H9 (cell line): ENCODE measurements around the gene ECSIT. TPM values are rescaled to one million over a fixed set of nuclear protein-coding genes. Genes with fewer than 3 reads are reported as not detected.
A peak's percentile ranks its signal among the peaks of the same experiment; 100 is the strongest.

Experiments used
- DNase-seq: peaks from one replicate; pipeline ENCODE4 v3.0.0-alpha.2; 2017
- H2AFZ ChIP-seq: one replicate; pipeline ENCODE4 v1.6.1; 2013; ENCODE audit warnings: mild to moderate bottlenecking, low read length, control low read depth, moderate library complexity
- H2AK5ac ChIP-seq: 2 replicates; pipeline ENCODE4 v1.6.1; 2013; ENCODE audit warnings: low read length, control low read depth, mixed read lengths; ENCODE audit not compliant: insufficient read length
- H2BK120ac ChIP-seq: one replicate; pipeline ENCODE4 v1.6.1; 2013; ENCODE audit warnings: low read depth, mild to moderate bottlenecking, low read length, control low read depth, inconsistent platforms; ENCODE audit not compliant: poor library complexity, severe bottlenecking
- H2BK12ac ChIP-seq: 2 replicates; pipeline ENCODE4 v1.6.1; 2013; ENCODE audit warnings: low read length, control low read depth, mixed read lengths, low read depth; ENCODE audit not compliant: insufficient read length
- H2BK15ac ChIP-seq: 2 replicates; pipeline ENCODE4 v1.6.1; 2013; ENCODE audit warnings: low read depth, low read length, control low read depth
- H2BK20ac ChIP-seq: one replicate; pipeline ENCODE4 v1.6.1; 2013; ENCODE audit warnings: low read depth, mild to moderate bottlenecking, low read length, control low read depth, inconsistent platforms; ENCODE audit not compliant: poor library complexity, severe bottlenecking
- H2BK5ac ChIP-seq: 2 replicates; pipeline ENCODE4 v1.6.1; 2013; ENCODE audit warnings: low read length, control low read depth, mixed read lengths; ENCODE audit not compliant: insufficient read length
- H3K14ac ChIP-seq: 2 replicates; pipeline ENCODE4 v1.6.1; 2013; ENCODE audit warnings: low read length, control low read depth; ENCODE audit not compliant: insufficient read depth
- H3K18ac ChIP-seq: 2 replicates; pipeline ENCODE4 v1.6.1; 2013; ENCODE audit warnings: low read depth, mild to moderate bottlenecking, mixed read lengths, low read length, control low read depth; ENCODE audit not compliant: insufficient read length
- H3K23ac ChIP-seq: 2 replicates; pipeline ENCODE4 v1.6.1; 2013; ENCODE audit warnings: low read length, control low read depth, mixed read lengths, low read depth; ENCODE audit not compliant: insufficient read length
- H3K23me2 ChIP-seq: 2 replicates; pipeline ENCODE4 v1.6.1; 2013; ENCODE audit warnings: low read depth, mild to moderate bottlenecking, mixed read lengths, low read length, control low read depth; ENCODE audit not compliant: insufficient read length, poor library complexity, severe bottlenecking
- H3K27ac ChIP-seq: 2 replicates; pipeline ENCODE4 v1.5.1; 2013; ENCODE audit warnings: low read length, control low read depth, mixed read lengths, low read depth; ENCODE audit not compliant: insufficient read length
- H3K27me3 ChIP-seq: 2 replicates; pipeline ENCODE4 v1.6.1; 2013; ENCODE audit warnings: low read length, control low read depth, inconsistent platforms; ENCODE audit not compliant: insufficient read depth
- H3K4ac ChIP-seq: 2 replicates; pipeline ENCODE4 v1.6.1; 2013; ENCODE audit warnings: low read depth, mild to moderate bottlenecking, control low read depth, inconsistent platforms, low read length, moderate library complexity
- H3K4me1 ChIP-seq: 2 replicates; pipeline ENCODE4 v1.6.1; 2013; ENCODE audit warnings: low read length, control low read depth, inconsistent platforms; ENCODE audit not compliant: insufficient read depth
- H3K4me2 ChIP-seq: 2 replicates; pipeline ENCODE4 v1.6.1; 2013; ENCODE audit warnings: low read length, control low read depth, mixed read lengths; ENCODE audit not compliant: insufficient read length, insufficient read depth
- H3K56ac ChIP-seq: 2 replicates; pipeline ENCODE4 v1.6.1; 2013; ENCODE audit warnings: low read depth, mild to moderate bottlenecking, mixed read lengths, low read length, control low read depth; ENCODE audit not compliant: insufficient read length
- H3K79me1 ChIP-seq: 2 replicates; pipeline ENCODE4 v1.6.1; 2013; ENCODE audit warnings: low read depth, mild to moderate bottlenecking, moderate library complexity, low read length, control low read depth, inconsistent platforms; ENCODE audit not compliant: insufficient read depth, poor library complexity, severe bottlenecking
- H3K79me2 ChIP-seq: 2 replicates; pipeline ENCODE4 v1.6.1; 2013; ENCODE audit warnings: low read length, control low read depth, inconsistent platforms; ENCODE audit not compliant: insufficient read depth
- H3K9ac ChIP-seq: 2 replicates; pipeline ENCODE4 v1.6.1; 2013; ENCODE audit warnings: low read length, control low read depth, mixed read lengths; ENCODE audit not compliant: insufficient read length; ENCODE audit errors: extremely low read depth
- H3K9me3 ChIP-seq: one replicate; pipeline ENCODE4 v1.6.1; 2013; ENCODE audit warnings: low read depth, low read length, inconsistent platforms; ENCODE audit not compliant: control insufficient read depth
- H3T11ph ChIP-seq: one replicate; pipeline ENCODE4 v1.6.1; 2013; ENCODE audit warnings: mild to moderate bottlenecking, low read length, control low read depth, inconsistent platforms
- H4K20me1 ChIP-seq: one replicate; pipeline ENCODE4 v1.6.1; 2013; ENCODE audit not compliant: control insufficient read depth, insufficient read length, insufficient read depth
- H4K5ac ChIP-seq: 2 replicates; pipeline ENCODE4 v1.6.1; 2013; ENCODE audit warnings: low read depth, mild to moderate bottlenecking, mixed read lengths, low read length, control low read depth; ENCODE audit not compliant: insufficient read length
- H4K8ac ChIP-seq: replicated peaks from 2 replicates; pipeline ENCODE4 v1.6.1; 2013; ENCODE audit warnings: low read length, control low read depth, mixed read lengths, low read depth; ENCODE audit not compliant: insufficient read length
- H4K91ac ChIP-seq: 2 replicates; pipeline ENCODE4 v1.6.1; 2013; ENCODE audit warnings: low read depth, mild to moderate bottlenecking, moderate library complexity, mixed read lengths, low read length, control low read depth; ENCODE audit not compliant: insufficient read length
- H3K27ac Mint-ChIP-seq, 3 experiments: 2 replicates in 2 of 3; 3 replicates in 1 of 3; pipeline ENCODE4 v1.8.0; 2020 to 2021; ENCODE audit warnings: mixed read lengths in 3 of 3, mild to moderate bottlenecking in 1 of 3, moderate library complexity in 1 of 3
- H3K27me3 Mint-ChIP-seq: 2 replicates; pipeline ENCODE4 v1.8.0; 2021; ENCODE audit warnings: low read depth, mild to moderate bottlenecking, moderate library complexity, mixed read lengths
- H3K36me3 Mint-ChIP-seq, 3 experiments: 2 replicates in 2 of 3; 3 replicates in 1 of 3; pipeline ENCODE4 v1.8.0; 2020 to 2021; ENCODE audit warnings: low read depth in 3 of 3, mixed read lengths in 3 of 3; ENCODE audit not compliant: insufficient read depth in 1 of 3
- H3K4me1 Mint-ChIP-seq, 2 experiments: 2 replicates each; pipeline ENCODE4 v1.8.0; 2020; ENCODE audit warnings: mixed read lengths in 2 of 2
- H3K4me3 Mint-ChIP-seq, 2 experiments: 2 replicates in 1 of 2; 3 replicates in 1 of 2; pipeline ENCODE4 v1.8.0; 2020 to 2021; ENCODE audit warnings: mild to moderate bottlenecking in 2 of 2, mixed read lengths in 2 of 2, moderate library complexity in 1 of 2
- H3K9me3 Mint-ChIP-seq, 2 experiments: 2 replicates in 1 of 2; 3 replicates in 1 of 2; pipeline ENCODE4 v1.8.0; 2020; ENCODE audit warnings: mild to moderate bottlenecking in 2 of 2, mixed read lengths in 2 of 2, moderate library complexity in 1 of 2
- WGBS: extraction: QIAGEN DNeasy Blood & Tissue Kit; methylation state at CpG from one replicate; pipeline ENCODE4 v1.1.7; 2013; ENCODE audit warnings: missing lambda C conversion rate, low lambda C conversion rate, mixed read lengths; ENCODE audit not compliant: insufficient read length; ENCODE audit errors: extremely low coverage; 5-methylcytosine and 5-hydroxymethylcytosine counted together
- total RNA-seq: library from RNA; stranded (reverse); gene quantifications from 2 replicates; pipeline ENCODE4 v1.2.1, GENCODE V29; 2021
- TF ChIP-seq, protein P1 (sequence below): fragments of 200-600 bp; sonication (generic); conservative IDR thresholded peaks from 3 replicates; pipeline ENCODE4 v1.8.0; 2021; ENCODE audit warnings: antibody characterized with exemption, mild to moderate bottlenecking

Gene ECSIT
- total RNA-seq, 1 experiment from 2014 or later = 42.4 TPM

DNA sequence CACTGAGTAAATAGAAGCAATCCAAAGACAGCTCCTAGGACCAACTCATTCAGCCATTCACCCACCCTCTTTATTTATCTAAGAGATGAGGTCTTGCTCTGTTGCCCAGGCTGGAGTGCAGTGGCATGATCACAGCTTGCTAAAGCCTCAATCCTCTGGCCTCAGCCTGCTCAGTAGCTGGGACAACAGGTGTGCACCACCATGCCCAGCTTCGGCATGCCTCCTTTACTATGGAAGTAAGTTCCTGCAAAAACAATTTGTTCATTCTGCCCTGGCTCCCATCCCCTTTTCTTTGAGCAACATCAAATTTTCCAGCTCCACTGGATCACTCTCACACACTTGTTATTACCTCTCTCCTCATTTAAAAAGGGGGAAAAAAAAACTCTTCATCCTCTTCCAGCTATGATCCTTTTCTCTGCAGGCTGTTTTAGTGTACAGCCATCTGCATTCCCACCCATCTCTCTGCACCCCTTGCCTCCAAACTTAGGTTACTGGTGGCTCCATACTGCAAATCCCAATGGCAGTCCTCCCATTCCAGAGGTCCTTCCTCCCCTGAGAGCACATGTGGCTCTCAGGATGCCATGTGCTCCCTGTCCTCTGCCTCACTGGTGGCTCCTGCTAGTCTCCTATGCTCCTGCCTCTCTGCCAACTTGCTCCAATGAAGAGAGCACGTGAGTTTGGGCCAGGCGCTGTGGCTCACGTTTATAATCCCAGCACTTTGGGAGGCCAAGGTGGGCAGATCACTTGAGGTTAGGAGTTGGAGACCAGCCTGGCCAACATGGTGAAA is 27.9 kb upstream of the ECSIT start:
- no peak overlapping the region for H3K9ac ChIP-seq
- H3K9me3 ChIP-seq = no peaks in the 10 kb centered on the region
- H4K91ac ChIP-seq = no peak overlapping the region
- WGBS = no CpG with 5 or more reads among the region's 4 CpGs
- no peak overlapping the region for H3K4me2 ChIP-seq
- H3K27ac ChIP-seq = no peak overlapping the region
- H3K56ac ChIP-seq = no peak overlapping the region
- no peak overlapping the region for H2BK5ac ChIP-seq
- no peak overlapping the region for H3K23ac ChIP-seq
- Mint-ChIP-seq H3K27me3 (no peaks in the 10 kb centered on the region; the same call in 1 of the 2 replicates), H3K27ac (peak overlapping the region in 1 of 3 experiments; percentile 7; a peak in 1 of 7 replicates), H3K4me1 (peaks cover 10 to 18% of the 10 kb centered on the region in 2 experiments), H3K9me3 (peaks cover 0 to 3% of the 10 kb centered on the region in 2 experiments; a peak in 1 of 5 replicates), H3K4me3 (peak overlapping the region; percentile 90 to 94; a peak in 4 of 5 replicates), H3K36me3 (peaks cover 13 to 35% (median 24%) of the 10 kb centered on the region in 3 experiments; a peak in 6 of 7 replicates)
- no peak overlapping the region for H2AK5ac ChIP-seq
- peaks cover 2% of the 10 kb centered on the region for H3K79me1 ChIP-seq
- no peaks in the 10 kb centered on the region for H3K4me1 ChIP-seq
- no peak overlapping the region for H3T11ph ChIP-seq
- no peak overlapping the region for H2AFZ ChIP-seq
- H3K14ac ChIP-seq = no peak overlapping the region; the same call in 1 of the 2 replicates
- H3K23me2 ChIP-seq = peaks cover 9% of the 10 kb centered on the region
- no peaks in the 10 kb centered on the region for H4K20me1 ChIP-seq
- H2BK120ac ChIP-seq = no peak overlapping the region
- no peak overlapping the region for H2BK20ac ChIP-seq
- peaks cover 17% of the 10 kb centered on the region; the same call in 1 of the 2 replicates for H3K79me2 ChIP-seq
- H2BK15ac ChIP-seq = no peak overlapping the region
- TF ChIP-seq, protein P1, sequence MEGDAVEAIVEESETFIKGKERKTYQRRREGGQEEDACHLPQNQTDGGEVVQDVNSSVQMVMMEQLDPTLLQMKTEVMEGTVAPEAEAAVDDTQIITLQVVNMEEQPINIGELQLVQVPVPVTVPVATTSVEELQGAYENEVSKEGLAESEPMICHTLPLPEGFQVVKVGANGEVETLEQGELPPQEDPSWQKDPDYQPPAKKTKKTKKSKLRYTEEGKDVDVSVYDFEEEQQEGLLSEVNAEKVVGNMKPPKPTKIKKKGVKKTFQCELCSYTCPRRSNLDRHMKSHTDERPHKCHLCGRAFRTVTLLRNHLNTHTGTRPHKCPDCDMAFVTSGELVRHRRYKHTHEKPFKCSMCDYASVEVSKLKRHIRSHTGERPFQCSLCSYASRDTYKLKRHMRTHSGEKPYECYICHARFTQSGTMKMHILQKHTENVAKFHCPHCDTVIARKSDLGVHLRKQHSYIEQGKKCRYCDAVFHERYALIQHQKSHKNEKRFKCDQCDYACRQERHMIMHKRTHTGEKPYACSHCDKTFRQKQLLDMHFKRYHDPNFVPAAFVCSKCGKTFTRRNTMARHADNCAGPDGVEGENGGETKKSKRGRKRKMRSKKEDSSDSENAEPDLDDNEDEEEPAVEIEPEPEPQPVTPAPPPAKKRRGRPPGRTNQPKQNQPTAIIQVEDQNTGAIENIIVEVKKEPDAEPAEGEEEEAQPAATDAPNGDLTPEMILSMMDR = no peak
- H3K18ac ChIP-seq = no peak overlapping the region
- H3K27me3 ChIP-seq = no peaks in the 10 kb centered on the region
- no peak overlapping the region for H4K8ac ChIP-seq
- no peak overlapping the region for H2BK12ac ChIP-seq
- no peak overlapping the region for H4K5ac ChIP-seq
- DNase-seq = no peak
- H3K4ac ChIP-seq = no peak overlapping the region
